ENCODE results near the gene FSD2.

FSD2 gene

GRCh38 chr15:82790321-82790720, 15.5 kb downstream of the FSD2 start:
- TF ChIP-seq SUZ12 (IDR thresholded peaks at IDR 0.05; ENCODE audit: extremely low read depth, insufficient read depth, insufficient read length) (no peak), ZNF274 (IDR thresholded peaks at IDR 0.05; ENCODE audit: low read depth, low read length) (no peak), YY1 (IDR thresholded peaks at IDR 0.05; ENCODE audit: insufficient read depth, insufficient read length) (no peak)
- Histone ChIP-seq H3K4me3 (ENCODE audit: insufficient read length, low read depth) (no peak overlapping the region), H3K27me3 (ENCODE audit: insufficient read depth, insufficient read length) (no peaks in the 10 kb centered on the region), H3K4me1 (ENCODE audit: insufficient read depth, insufficient read length) (no peaks in the 10 kb centered on the region), H3K36me3 (ENCODE audit: insufficient read depth, insufficient read length, low read length) (no peaks in the 10 kb centered on the region), H3K9ac (ENCODE audit: insufficient read length, low read depth) (no peak overlapping the region), H3K9me3 (ENCODE audit: insufficient read depth, low read length) (no peaks in the 10 kb centered on the region)
- DNase-seq (ENCODE audit: low read depth, low spot score): no peak

GRCh38 chr15:82789491-82789890, 16.4 kb downstream of the FSD2 start:
- no peaks in the 10 kb centered on the region for H3K27me3 ChIP-seq (ENCODE audit: insufficient read depth, insufficient read length)
- no peak for DNase-seq (ENCODE audit: low read depth, low spot score)

GRCh38 chr15:82788496-82788895, 17.4 kb downstream of the FSD2 start:
- Histone ChIP-seq H3K4me1 (ENCODE audit: insufficient read depth, insufficient read length) (no peaks in the 10 kb centered on the region), H3K27me3 (ENCODE audit: insufficient read depth, insufficient read length) (no peaks in the 10 kb centered on the region), H3K9me3 (ENCODE audit: insufficient read depth, low read length) (no peaks in the 10 kb centered on the region), H3K36me3 (ENCODE audit: insufficient read depth, insufficient read length, low read length) (no peaks in the 10 kb centered on the region), H3K9ac (ENCODE audit: insufficient read length, low read depth) (no peak overlapping the region), H3K4me3 (ENCODE audit: insufficient read length, low read depth) (no peak overlapping the region)
- DNase-seq (ENCODE audit: low read depth, low spot score): no peak
- no peak for TF ChIP-seq SUZ12 (IDR thresholded peaks at IDR 0.05; ENCODE audit: extremely low read depth, insufficient read depth, insufficient read length)
- TF ChIP-seq ZNF274 (IDR thresholded peaks at IDR 0.05; ENCODE audit: low read depth, low read length): no peak
- TF ChIP-seq YY1 (IDR thresholded peaks at IDR 0.05; ENCODE audit: insufficient read depth, insufficient read length): no peak

More at GRCh38 chr15:82789491-82789890, 16.4 kb downstream of the FSD2 start:
- Histone ChIP-seq H3K9ac (ENCODE audit: insufficient read length, low read depth) (no peak overlapping the region), H3K9me3 (ENCODE audit: insufficient read depth, low read length) (no peaks in the 10 kb centered on the region), H3K4me3 (ENCODE audit: insufficient read length, low read depth) (no peak overlapping the region), H3K36me3 (ENCODE audit: insufficient read depth, insufficient read length, low read length) (no peaks in the 10 kb centered on the region), H3K4me1 (ENCODE audit: insufficient read depth, insufficient read length) (no peaks in the 10 kb centered on the region)
- no peak for TF ChIP-seq ZNF274 (IDR thresholded peaks at IDR 0.05; ENCODE audit: low read depth, low read length)
- TF ChIP-seq SUZ12 (IDR thresholded peaks at IDR 0.05; ENCODE audit: extremely low read depth, insufficient read depth, insufficient read length): no peak
- TF ChIP-seq YY1 (IDR thresholded peaks at IDR 0.05; ENCODE audit: insufficient read depth, insufficient read length): no peak

- DNase-seq (ENCODE audit: low read depth, low spot score): no peak
- Histone ChIP-seq H3K9me3 (ENCODE audit: insufficient read depth, low read length) (no peaks in the 10 kb centered on the region), H3K27me3 (ENCODE audit: insufficient read depth, insufficient read length) (no peaks in the 10 kb centered on the region)
Measured at GRCh38 chr15:82781349-82781748, 24.5 kb downstream of the FSD2 start.

GRCh38 chr15:82778755-82779154, 27.1 kb downstream of the FSD2 start:
- no peak overlapping the region for H3K4me3 ChIP-seq (ENCODE audit: insufficient read length, low read depth)
- no peaks in the 10 kb centered on the region for H3K27me3 ChIP-seq (ENCODE audit: insufficient read depth, insufficient read length)
- no peaks in the 10 kb centered on the region for H3K9me3 ChIP-seq (ENCODE audit: insufficient read depth, low read length)
- H3K9ac ChIP-seq (ENCODE audit: insufficient read length, low read depth): no peak overlapping the region
- H3K36me3 ChIP-seq (ENCODE audit: insufficient read depth, insufficient read length, low read length): no peaks in the 10 kb centered on the region
- H3K4me1 ChIP-seq (ENCODE audit: insufficient read depth, insufficient read length): no peaks in the 10 kb centered on the region
- TF ChIP-seq SUZ12 (IDR thresholded peaks at IDR 0.05; ENCODE audit: extremely low read depth, insufficient read depth, insufficient read length) (no peak), ZNF274 (IDR thresholded peaks at IDR 0.05; ENCODE audit: low read depth, low read length) (no peak), YY1 (IDR thresholded peaks at IDR 0.05; ENCODE audit: insufficient read depth, insufficient read length) (no peak)
- DNase-seq (ENCODE audit: low read depth, low spot score): no peak

More at GRCh38 chr15:82781349-82781748, 24.5 kb downstream of the FSD2 start:
- no peaks in the 10 kb centered on the region for H3K36me3 ChIP-seq (ENCODE audit: insufficient read depth, insufficient read length, low read length)
- TF ChIP-seq ZNF274 (IDR thresholded peaks at IDR 0.05; ENCODE audit: low read depth, low read length) (no peak), SUZ12 (IDR thresholded peaks at IDR 0.05; ENCODE audit: extremely low read depth, insufficient read depth, insufficient read length) (no peak), YY1 (IDR thresholded peaks at IDR 0.05; ENCODE audit: insufficient read depth, insufficient read length) (no peak)
- H3K4me3 ChIP-seq (ENCODE audit: insufficient read length, low read depth): no peak overlapping the region
- H3K9ac ChIP-seq (ENCODE audit: insufficient read length, low read depth): no peak overlapping the region
- H3K4me1 ChIP-seq (ENCODE audit: insufficient read depth, insufficient read length): no peaks in the 10 kb centered on the region

- H3K9ac ChIP-seq (ENCODE audit: insufficient read length, low read depth): no peak overlapping the region
- no peak overlapping the region for H3K4me3 ChIP-seq (ENCODE audit: insufficient read length, low read depth)
- H3K4me1 ChIP-seq (ENCODE audit: insufficient read depth, insufficient read length): no peaks in the 10 kb centered on the region
- no peak for DNase-seq (ENCODE audit: low read depth, low spot score)
- no peak for TF ChIP-seq ZNF274 (IDR thresholded peaks at IDR 0.05; ENCODE audit: low read depth, low read length)
- no peak for TF ChIP-seq SUZ12 (IDR thresholded peaks at IDR 0.05; ENCODE audit: extremely low read depth, insufficient read depth, insufficient read length)
- no peak for TF ChIP-seq YY1 (IDR thresholded peaks at IDR 0.05; ENCODE audit: insufficient read depth, insufficient read length)
- H3K9me3 ChIP-seq (ENCODE audit: insufficient read depth, low read length): no peaks in the 10 kb centered on the region
- no peaks in the 10 kb centered on the region for H3K27me3 ChIP-seq (ENCODE audit: insufficient read depth, insufficient read length)
- no peaks in the 10 kb centered on the region for H3K36me3 ChIP-seq (ENCODE audit: insufficient read depth, insufficient read length, low read length)
Measured at GRCh38 chr15:82774496-82774895, 31.4 kb downstream of the FSD2 start.

GRCh38 chr15:82771789-82772607, 33.9 kb downstream of the FSD2 start:
- no peak for DNase-seq (ENCODE audit: low read depth, low spot score)
- Histone ChIP-seq H3K9ac (ENCODE audit: insufficient read length, low read depth) (no peak overlapping the region), H3K27me3 (ENCODE audit: insufficient read depth, insufficient read length) (no peaks in the 10 kb centered on the region), H3K36me3 (ENCODE audit: insufficient read depth, insufficient read length, low read length) (peaks cover 8% of the 10 kb centered on the region), H3K4me1 (ENCODE audit: insufficient read depth, insufficient read length) (no peaks in the 10 kb centered on the region), H3K4me3 (ENCODE audit: insufficient read length, low read depth) (no peak overlapping the region), H3K9me3 (ENCODE audit: insufficient read depth, low read length) (no peaks in the 10 kb centered on the region)
- TF ChIP-seq SUZ12 (IDR thresholded peaks at IDR 0.05; ENCODE audit: extremely low read depth, insufficient read depth, insufficient read length) (no peak), YY1 (IDR thresholded peaks at IDR 0.05; ENCODE audit: insufficient read depth, insufficient read length) (no peak), ZNF274 (IDR thresholded peaks at IDR 0.05; ENCODE audit: low read depth, low read length) (no peak)

Data from NT2/D1 (cell line).